CD4-positive, alpha-beta T cell treated with Interleukin-17A for 1 hour (primary cell): ENCODE data around the gene HBD.
A peak's percentile ranks its signal among the peaks of the same experiment; 100 is the strongest.
"Not testable (repeated sequence)": the region's sequence is repeated elsewhere in the genome, so short reads cannot be mapped to it uniquely, and the experiment has no call there.

Experiments used
- DNase-seq: peaks from one replicate; pipeline ENCODE4 v3.0.0-alpha.2; 2020

Gene HBD

DNA sequence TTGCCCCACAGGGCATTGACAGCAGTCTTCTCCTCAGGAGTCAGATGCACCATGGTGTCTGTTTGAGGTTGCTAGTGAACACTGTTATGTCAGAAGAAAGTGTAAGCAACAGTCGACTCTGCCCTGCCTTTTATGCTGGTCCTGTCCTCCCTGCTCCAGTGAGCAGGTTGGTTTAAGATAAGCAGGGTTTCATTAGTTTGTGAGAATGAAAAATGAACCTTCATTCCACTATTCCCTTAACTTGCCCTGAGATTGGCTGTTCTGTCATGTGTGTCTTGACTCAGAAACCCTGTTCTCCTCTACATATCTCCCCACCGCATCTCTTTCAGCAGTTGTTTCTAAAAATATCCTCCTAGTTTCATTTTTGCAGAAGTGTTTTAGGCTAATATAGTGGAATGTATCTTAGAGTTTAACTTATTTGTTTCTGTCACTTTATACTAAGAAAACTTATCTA lies at the start of gene HBD:
TSS of gene HBD (minus strand) at position 103 of the 454 bp plus-strand sequence. CDS start at position 53, 50 bp downstream.
- DNase-seq: peak; percentile 1

DNA sequence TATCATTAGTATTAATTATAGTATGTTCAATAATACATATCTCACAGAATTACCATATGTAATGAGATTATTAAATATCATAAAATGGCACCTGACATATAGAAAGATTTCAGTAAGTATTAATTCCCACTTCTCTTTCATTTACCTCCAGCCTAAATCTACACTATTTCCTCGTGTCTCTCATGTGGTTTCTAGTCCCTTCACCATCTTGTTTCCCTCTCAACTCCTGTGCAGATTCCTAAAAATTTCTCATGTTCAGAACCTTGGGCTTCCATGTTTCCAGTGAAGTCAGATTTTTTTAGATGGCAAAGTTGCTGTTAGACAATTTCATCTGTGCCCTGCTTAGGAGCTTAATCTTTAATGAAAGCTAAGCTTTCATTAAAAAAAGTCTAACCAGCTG lies 49.6 kb upstream of the HBD start:
- DNase-seq: no peak

DNA sequence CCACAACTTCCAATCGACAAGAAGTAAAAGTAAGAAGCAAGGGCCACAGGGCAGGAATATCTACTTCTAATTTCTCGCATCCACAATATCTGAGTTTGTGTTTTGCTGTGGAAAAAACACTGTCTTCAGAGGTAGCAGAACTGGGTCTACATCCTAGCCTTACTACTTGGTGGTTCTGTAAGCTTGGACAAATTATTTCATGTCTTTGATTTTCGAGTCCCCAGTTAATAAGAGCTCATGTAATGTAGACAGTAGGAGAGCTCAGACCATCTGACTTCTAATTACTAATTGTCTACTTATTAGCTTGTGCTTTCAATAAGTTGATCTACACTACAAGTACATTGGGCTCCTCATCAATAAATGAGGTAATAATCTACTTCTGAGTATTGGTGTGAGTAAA lies 48.8 kb upstream of the HBD start:
- no peak for DNase-seq

DNA sequence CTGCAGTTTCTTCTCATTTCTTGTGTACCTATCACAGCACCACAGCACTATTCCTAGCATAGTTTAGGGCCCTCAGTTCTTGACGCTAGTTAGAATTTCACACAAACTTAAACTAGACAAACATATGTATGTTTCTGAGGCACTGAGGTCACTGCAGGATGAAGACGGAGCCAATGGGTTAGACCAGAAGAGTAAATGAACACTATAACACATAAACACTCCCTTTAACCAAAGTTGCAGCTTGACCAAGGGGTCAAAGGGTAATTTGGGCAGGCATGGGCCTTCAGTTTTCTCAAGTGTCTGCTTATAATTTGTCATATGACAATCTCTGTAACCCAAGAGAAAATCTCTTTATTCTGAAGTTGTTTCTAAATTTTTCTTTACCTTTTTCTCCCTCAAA lies 48.3 kb upstream of the HBD start:
- DNase-seq: no peak

DNA sequence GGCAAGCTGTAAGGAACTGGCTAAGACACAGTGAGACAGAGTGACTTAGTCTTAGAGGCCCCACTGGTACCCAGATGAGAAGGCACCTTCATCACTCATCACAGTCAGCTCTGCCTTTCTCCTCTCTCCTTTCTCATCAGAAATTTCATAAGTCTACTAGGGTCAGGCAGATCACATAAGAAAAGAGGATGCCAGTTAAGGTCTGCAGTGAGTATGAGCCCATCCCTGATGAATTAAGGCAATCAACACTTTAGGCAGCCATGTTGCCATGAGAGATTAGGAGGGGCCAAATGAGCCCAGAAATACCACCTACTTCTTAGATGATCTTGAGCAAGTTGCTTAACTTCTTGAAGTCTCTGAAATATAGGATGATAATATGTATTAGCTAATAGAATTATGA lies 47.3 kb upstream of the HBD start:
- no peak for DNase-seq

DNA sequence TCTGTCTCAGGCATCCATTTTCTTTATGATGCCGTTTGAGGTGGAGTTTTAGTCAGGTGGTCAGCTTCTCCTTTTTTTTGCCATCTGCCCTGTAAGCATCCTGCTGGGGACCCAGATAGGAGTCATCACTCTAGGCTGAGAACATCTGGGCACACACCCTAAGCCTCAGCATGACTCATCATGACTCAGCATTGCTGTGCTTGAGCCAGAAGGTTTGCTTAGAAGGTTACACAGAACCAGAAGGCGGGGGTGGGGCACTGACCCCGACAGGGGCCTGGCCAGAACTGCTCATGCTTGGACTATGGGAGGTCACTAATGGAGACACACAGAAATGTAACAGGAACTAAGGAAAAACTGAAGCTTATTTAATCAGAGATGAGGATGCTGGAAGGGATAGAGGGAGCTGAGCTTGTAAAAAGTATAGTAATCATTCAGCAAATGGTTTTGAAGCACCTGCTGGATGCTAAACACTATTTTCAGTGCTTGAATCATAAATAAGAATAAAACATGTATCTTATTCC lies 46.4 kb upstream of the HBD start:
- no peak for DNase-seq

DNA sequence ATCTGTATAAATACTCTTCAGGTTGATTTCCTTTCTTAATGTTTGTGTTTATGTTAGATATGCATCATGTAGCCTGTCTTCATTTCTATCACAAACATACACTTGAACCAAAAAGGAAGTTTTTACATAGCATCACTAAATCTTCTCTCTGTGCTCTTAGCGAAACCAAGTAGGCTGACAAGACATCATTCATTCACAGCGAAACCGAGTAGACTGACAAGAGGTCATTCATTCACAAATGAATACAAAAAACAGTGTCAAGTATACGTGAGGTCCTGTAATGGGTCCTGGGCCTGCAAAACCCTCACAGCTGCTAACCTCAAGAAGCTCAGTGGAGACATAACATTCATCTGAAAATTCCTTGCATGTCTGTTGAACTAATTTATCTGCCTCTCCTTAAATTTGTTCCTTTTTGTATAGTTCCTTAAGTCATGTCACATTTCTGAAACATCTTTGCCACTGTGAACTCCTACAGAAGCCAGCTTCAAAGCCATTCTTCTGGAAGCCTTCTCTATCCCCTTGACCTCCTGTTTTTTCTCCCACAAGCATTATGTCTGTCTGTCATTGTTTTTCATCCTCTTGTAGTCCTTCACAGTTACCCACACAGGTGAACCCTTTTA lies 45.3 kb upstream of the HBD start:
- no peak for DNase-seq

DNA sequence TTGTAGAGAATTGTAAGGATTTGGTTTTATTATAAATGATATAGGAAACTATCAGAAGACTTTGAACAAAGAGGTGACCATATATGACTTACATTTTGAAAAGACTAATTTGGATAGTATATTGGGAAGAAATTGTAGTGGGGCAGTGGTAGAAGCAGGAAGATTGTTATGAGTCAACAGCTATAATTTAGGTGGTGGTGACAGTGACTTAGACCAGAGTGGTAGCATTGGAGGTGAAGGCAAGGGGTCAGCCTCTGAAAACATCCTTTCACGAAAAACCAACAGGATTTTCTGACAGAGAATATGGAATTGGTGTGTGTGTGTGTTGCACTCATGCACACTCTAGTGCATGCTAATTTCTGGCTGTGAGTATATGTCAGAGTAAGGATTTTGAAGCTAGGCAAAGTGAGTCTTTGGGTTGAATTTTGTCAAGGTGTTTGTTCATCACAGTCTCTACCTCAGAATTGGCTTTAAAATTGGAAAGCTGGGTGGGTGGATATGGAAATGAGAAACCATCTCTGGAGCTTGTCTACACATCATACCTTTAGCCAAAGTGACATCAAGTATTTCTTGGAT lies 43.6 kb upstream of the HBD start:
- DNase-seq: no peak

DNA sequence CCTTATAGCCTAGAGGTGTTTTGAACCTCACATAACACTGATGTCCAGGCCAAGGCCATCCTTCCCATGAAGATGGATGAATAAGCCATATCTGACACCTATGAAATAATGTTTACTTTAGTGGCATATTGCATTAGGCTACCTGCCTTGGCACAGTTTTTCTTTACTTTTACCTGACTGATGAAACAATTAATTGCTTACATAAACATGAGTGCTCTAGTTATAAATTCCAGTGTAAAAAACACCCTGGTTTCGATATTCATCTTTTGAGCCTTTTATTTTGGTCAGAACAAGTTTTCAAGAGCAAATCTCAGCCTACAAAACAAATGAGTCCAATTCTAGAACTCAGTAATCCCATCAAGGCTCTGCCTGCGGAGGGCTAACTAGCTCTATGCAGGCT lies 42.4 kb upstream of the HBD start:
- DNase-seq: no peak

DNA sequence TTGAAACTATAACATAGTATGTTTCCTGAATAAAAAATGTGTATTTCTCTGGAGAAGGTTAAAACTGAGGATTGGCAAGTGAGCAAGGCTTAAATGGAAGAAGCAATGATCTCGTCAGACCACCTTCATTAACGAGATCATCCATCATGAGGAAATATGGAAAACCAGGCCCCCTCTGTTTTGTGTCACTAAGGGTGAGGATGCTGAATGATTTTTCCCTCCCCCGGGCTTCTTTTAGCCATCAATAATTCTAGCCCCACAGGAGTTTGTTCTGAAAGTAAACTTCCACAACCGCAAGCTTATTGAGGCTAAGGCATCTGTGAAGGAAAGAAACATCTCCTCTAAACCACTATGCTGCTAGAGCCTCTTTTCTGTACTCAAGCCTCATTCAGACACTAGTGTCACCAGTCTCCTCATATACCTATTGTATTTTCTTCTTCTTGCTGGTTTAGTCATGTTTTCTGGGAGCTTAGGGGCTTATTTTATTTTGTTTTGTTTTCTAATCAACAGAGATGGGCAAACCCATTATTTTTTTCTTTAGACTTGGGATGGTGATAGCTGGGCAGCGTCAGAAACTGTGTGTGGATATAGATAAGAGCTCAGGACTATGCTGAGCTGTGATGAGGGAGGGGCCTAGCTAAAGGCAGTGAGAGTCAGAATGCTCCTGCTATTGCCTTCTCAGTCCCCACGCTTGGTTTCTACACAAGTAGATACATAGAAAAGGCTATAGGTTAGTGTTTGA lies 41.3 kb upstream of the HBD start:
- no peak for DNase-seq

DNA sequence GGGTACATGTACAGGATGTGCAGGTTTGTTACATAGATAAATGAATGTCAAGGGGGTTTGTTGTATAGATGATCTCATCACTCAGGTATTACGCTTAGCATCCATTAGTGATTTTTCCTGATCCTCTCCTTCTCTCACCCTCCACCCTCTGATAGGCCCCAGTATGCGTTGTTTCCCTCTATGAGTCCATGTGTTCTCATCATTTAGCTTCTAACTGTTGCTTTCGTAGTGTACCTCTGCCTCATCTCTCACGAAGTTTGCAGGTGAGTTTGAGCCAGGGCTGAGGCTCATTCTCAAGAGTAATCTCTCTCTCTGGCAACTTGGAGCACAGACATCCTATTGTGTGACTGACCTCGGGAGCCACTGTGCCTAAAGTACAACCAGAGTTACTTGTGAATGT lies 40.1 kb upstream of the HBD start:
- no peak for DNase-seq

DNA sequence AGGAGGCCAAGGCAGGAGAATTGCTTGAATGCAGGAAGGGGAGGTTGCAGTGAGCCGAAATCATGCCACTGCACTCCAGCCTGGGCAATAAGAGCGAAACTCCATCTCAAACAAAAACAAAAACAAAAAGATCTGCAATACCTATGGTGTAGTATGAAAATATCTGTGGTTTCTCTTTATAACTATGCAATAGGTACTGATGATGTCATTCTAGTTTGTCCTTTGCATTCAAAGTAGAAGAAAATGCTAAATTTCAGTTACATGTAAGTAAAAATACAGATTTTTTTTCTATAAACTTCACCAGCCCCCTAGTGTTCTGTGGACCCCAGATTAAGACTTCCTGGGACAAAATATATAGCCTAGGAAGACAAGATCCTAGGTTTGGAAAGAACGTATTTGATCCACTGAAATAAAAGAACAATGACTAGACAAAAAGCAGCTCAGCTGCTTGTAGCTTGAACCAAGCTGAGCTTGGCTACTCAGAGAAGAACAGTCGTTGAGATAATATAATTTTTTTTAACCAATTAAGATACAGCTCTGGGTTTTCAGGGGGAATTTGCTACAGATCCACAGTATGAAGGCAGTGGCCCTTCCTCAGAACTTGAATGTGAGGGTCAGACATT lies 38.2 kb upstream of the HBD start:
- DNase-seq: no peak

DNA sequence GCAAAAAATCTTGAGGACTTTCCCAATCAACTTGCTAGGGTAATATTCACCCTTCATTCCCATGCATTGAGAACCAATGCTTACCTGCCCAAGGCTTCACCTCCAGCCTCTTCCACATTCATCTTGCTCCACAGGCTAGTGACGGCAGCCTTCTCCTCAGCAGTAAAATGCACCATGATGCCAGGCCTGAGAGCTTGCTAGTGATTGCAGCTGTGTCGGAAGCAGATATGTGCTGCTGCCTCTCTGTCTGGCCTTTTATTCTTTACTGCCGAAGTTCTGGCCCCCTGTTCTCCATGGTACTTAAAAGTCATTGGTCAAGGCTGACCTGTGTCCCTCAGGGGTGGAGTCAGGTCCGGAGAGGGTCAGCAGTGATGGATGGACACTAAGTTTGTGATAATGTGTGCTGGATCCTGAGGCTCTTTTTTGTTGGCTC lies 35.4 kb upstream of the HBD start, which contains the start of gene HBE1:
TSS of gene HBE1 (minus strand) at position 231 of the 433 bp plus-strand sequence. CDS start at position 176, 55 bp downstream.
- no peak for DNase-seq

DNA sequence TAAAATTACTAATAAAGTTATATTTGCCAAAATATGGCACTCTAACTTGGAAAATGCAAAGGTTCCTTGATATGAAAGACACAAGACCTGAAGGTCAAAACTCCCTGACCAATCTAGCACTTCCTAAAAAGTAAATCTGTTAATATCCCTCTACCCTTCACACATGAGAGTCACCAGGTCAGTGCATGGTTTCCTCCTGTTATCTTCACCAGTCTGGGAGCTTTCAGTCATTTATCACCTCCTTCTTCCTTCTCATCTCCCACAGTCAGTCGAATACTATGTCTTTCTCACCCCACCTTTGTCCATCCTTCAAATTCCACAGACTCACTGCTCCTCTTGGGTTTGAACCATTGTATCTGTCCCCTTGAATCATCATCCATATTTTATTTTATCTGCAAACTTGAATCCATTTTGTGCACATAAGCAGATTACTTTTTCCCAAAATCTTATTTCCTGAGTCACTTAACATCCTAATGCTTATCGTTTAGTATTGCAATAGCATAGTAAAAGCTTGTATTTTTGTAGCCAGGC lies 32.8 kb upstream of the HBD start:
- no peak for DNase-seq

DNA sequence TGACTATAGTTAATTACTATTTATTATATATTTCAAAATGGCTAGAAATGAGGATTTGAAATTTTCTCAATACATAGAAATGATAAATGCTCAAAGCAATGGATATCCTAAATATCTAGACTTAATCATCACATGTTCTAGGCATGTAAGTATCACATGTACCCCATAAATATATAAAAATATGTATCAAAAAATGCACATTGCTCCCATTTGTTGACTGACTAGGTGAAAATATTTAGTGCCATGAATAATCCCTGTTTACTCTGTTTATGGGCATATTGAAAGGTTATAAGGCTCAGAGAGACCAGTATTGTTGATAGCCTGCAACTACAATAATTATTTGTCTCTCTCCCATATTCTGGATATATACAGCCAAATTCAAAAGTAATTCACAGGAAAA lies 32.3 kb upstream of the HBD start:
- no peak for DNase-seq

DNA sequence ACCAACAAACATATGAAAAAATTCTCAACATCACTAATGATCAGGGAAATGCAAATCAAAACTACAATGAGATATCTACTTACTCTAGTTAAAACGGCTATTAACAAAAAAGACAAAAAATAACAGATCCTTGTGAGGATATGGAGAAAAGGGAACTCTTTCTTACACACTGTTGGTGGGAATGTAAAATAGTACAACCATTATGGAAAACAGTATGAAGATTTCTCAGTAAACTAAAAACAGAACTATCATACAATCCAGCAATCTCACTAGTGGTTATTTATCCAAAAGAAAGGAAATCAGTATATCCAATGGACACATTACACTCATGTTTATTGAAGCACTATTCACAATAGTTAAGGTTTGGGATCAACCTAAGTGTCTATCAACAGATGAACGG lies 31.5 kb upstream of the HBD start:
- no peak for DNase-seq

DNA sequence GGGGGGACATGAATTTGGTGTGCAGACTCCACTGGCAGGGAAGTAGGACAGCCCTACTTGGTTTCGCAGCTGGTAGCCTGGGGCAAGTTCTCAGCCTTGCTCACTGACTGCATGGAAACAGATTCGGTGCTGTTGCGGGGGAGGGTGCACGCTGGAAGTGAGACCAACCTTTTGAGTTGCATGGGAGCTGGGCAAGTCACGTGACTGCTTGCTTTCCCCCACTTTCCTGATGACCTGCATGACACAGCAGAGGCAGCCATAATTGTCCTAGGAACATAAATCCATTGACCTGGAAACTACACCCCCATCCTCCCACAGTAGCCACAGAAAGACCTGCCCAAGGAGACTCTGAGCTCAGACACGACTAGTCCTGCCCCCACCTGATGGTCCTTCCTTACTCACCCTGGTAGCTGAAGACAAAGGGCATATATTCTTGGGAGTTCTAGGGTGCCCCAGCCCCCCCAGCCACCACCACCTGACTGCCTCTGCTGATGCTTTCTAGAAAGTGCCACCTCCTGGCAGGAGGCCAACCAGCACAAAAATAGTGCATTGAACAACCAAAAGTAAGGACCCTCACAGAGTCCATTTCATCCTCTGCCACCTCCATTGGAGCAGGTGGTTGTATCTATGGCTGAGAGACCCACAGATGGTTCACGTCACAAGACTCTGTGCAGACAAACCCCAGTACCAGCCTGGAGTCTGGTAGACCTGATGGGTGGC lies 24.4 kb upstream of the HBD start:
- DNase-seq: no peak

DNA sequence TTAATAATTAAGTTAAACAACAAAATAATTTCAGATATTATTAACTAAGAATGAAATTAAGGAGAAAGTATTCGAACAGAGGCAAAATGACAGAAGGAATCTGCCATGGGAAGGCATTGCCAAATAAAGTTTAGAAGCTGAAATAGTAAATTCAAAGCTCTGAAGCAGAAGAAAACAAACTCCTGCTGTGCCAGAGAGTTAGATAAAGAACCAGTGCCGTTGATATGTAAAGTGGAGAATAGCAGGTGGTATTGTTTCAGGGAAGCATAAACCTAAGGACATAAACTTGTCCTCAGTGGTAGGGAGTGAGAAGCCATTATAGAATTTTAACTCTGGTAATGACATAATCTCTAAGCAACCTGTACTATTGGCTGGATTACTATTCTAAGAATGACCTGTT lies 23.0 kb upstream of the HBD start:
- no peak for DNase-seq

DNA sequence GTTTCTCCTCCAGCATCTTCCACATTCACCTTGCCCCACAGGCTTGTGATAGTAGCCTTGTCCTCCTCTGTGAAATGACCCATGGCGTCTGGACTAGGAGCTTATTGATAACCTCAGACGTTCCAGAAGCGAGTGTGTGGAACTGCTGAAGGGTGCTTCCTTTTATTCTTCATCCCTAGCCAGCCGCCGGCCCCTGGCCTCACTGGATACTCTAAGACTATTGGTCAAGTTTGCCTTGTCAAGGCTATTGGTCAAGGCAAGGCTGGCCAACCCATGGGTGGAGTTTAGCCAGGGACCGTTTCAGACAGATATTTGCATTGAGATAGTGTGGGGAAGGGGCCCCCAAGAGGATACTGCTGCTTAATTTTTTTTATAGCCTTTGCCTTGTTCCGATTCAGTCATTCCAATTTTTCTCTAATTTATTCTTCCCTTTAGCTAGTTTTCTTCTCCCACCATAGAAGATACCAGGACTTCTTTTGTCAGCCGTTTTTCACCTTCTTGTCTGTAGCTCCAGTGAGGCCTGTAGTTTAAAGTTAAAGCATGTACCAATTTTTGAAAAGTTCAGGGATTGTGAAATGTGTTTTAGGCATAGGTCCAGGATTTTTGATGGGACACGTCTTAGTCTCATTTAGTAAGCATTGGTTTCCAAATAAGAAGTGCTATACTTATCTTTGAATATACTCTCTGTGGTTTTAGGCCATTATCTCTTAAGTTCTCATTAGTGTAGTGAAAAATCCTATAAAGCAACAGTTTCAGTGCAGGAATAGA lies 20.5 kb upstream of the HBD start, which contains the start of gene HBG2:
TSS of gene HBG2 (minus strand) at position 136 of the 768 bp plus-strand sequence. CDS start at position 83, 53 bp downstream.
- not testable (repeated sequence) for DNase-seq

DNA sequence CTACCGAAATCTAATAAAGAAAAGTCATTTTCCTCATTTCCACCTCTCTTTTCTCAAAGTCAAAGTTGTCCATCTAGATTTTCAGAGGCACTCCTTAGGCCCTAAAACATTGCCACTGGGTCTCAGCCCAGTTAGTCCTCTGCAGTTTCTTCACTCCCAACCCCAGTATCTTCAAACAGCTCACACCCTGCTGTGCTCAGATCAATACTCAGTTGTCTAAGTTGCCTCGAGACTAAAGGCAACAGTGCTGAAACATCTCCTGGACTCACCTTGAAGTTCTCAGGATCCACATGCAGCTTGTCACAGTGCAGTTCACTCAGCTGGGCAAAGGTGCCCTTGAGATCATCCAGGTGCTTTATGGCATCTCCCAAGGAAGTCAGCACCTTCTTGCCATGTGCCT lies 19.7 kb upstream of the HBD start:
- not testable (repeated sequence) for DNase-seq

DNA sequence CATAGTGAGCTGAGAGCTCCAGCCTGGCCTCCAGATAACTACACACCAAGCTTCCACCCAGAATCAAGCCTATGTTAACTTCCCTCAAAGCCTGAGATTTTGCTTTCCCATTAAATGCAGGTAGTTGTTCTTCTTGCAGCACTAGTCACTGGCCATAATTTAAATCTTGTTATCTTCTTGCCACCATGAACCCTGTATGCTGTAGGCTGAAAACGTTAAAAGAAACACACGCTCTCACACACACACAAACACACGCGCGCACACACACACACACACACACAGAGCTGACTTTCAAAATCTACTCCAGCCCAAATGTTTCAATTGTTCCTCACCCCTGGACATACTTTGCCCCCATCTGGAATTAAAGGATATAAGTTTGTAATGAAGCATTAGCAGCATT lies 19.2 kb upstream of the HBD start:
- not testable (repeated sequence) for DNase-seq

DNA sequence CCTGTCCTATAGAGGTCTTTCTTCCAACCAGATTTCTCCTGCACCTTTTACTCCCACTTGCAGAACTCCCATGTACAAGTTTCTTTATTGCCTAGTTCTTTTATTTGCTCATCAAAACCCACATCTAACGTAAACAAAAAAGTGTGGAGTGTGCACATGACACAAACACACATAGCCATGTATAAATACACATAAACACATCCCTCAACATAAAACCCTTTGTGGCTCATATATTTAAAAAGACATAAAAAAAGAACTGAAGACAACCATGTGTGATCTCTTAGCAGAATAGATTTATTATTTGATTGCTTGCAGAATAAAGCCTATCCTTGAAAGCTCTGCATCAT lies 18.6 kb upstream of the HBD start:
- DNase-seq: no peak
